ENCODE measurements around the gene GBA2.

- no peak for TF ChIP-seq GATA2 (IDR thresholded peaks at IDR 0.05; ENCODE audit: low read depth, low read length)
- TF ChIP-seq GATA3 (IDR thresholded peaks at IDR 0.05; ENCODE audit: low read depth, low read length), result no peak
These were observed 9.5 kb upstream of the GBA2 start for GRCh38 chr9:35758475-35759050.

Measured in SH-SY5Y (cell line).